Loucy (cell line): ENCODE data around the gene GPR75.

ENCODE experiments used
- H2AFZ ChIP-seq: fragments of 200-600 bp; sonication (generic); 2 replicates; pipeline ENCODE4 v1.6.0; 2016; ENCODE audit warnings: antibody characterized with exemption, mild to moderate bottlenecking, low read length, moderate library complexity
- H3F3A ChIP-seq: fragments of 200-600 bp; 2 replicates; pipeline ENCODE4 v1.6.0; 2016; ENCODE audit warnings: antibody characterized with exemption, low read depth, mild to moderate bottlenecking
- H3K27me3 ChIP-seq: fragments of 200-600 bp; sonication (generic); 2 replicates; pipeline ENCODE4 v1.6.1; 2014; ENCODE audit warnings: low read length, mild to moderate bottlenecking; ENCODE audit not compliant: insufficient read depth, poor library complexity, severe bottlenecking
- H3K36me3 ChIP-seq: fragments of 200-600 bp; sonication (generic); 2 replicates; pipeline ENCODE4 v1.6.1; 2016; ENCODE audit warnings: low read length; ENCODE audit not compliant: insufficient read depth
- H3K4me1 ChIP-seq: fragments of 200-600 bp; sonication (generic); 2 replicates; pipeline ENCODE4 v1.5.1; 2014; ENCODE audit warnings: low read length, mild to moderate bottlenecking; ENCODE audit not compliant: insufficient read depth, poor library complexity, severe bottlenecking
- H3K4me2 ChIP-seq: fragments of 200-600 bp; sonication (generic); 2 replicates; pipeline ENCODE4 v1.6.0; 2014; ENCODE audit warnings: antibody characterized with exemption, low read length, low read depth, mild to moderate bottlenecking; ENCODE audit not compliant: poor library complexity, severe bottlenecking
- H3K4me3 ChIP-seq: fragments of 200-600 bp; sonication (generic); 2 replicates; pipeline ENCODE4 v1.5.1; 2014; ENCODE audit warnings: low read length, mild to moderate bottlenecking, mixed read lengths; ENCODE audit not compliant: poor library complexity, severe bottlenecking
- H3K79me2 ChIP-seq: fragments of 200-600 bp; sonication (generic); 2 replicates; pipeline ENCODE4 v1.6.1; 2014; ENCODE audit warnings: low read length; ENCODE audit not compliant: insufficient read depth
- H3K9ac ChIP-seq: fragments of 200-600 bp; sonication (generic); 2 replicates; pipeline ENCODE4 v1.6.0; 2014; ENCODE audit warnings: mild to moderate bottlenecking, low read depth, low read length, moderate library complexity; ENCODE audit not compliant: poor library complexity, severe bottlenecking
- H3K9me2 ChIP-seq: fragments of 200-600 bp; sonication (generic); replicated peaks from 2 replicates; pipeline ENCODE4 v1.6.1; 2016; ENCODE audit warnings: low read depth, low read length, mixed read lengths
- H3K9me3 ChIP-seq: fragments of 200-600 bp; sonication (generic); 2 replicates; pipeline ENCODE4 v1.6.1; 2014; ENCODE audit warnings: mild to moderate bottlenecking, antibody characterized with exemption, low read length, low read depth; ENCODE audit not compliant: insufficient read depth
- H4K20me1 ChIP-seq: fragments of 200-600 bp; sonication (generic); 2 replicates; pipeline ENCODE4 v1.6.0; 2014; ENCODE audit warnings: antibody characterized with exemption, low read length, mild to moderate bottlenecking; ENCODE audit not compliant: insufficient read depth, poor library complexity, severe bottlenecking
- CTCF ChIP-seq: fragments of 200-600 bp; sonication (generic); conservative IDR thresholded peaks from 2 replicates; pipeline ENCODE4 v1.5.1; 2014; ENCODE audit warnings: mild to moderate bottlenecking, antibody characterized with exemption, low read length
- EZH2phosphoT487 ChIP-seq: fragments of 200-600 bp; IDR thresholded peaks from 2 replicates; pipeline ENCODE4 v1.6.1; 2018; ENCODE audit warnings: antibody characterized with exemption, mild to moderate bottlenecking, moderate library complexity, borderline replicate concordance

Gene GPR75

GRCh38 chr2:53811601-53812000 is 48.2 kb downstream of the GPR75 start:
- no peak overlapping the region for H3K4me3 ChIP-seq
- TF ChIP-seq EZH2phosphoT487, result no peak
- TF ChIP-seq CTCF, result no peak
- H3F3A ChIP-seq, result no peaks in the 10 kb centered on the region
- no peaks in the 10 kb centered on the region for H3K27me3 ChIP-seq
- H3K9ac ChIP-seq, result no peak overlapping the region
- no peaks in the 10 kb centered on the region for H3K9me3 ChIP-seq
- no peaks in the 10 kb centered on the region for H3K9me2 ChIP-seq
- no peak overlapping the region for H3K4me2 ChIP-seq
- H3K36me3 ChIP-seq, result peaks cover 81% of the 10 kb centered on the region
- no peaks in the 10 kb centered on the region for H3K4me1 ChIP-seq
- H3K79me2 ChIP-seq, result no peaks in the 10 kb centered on the region
- H2AFZ ChIP-seq, result no peak overlapping the region
- H4K20me1 ChIP-seq, result no peaks in the 10 kb centered on the region
